NCI-H1417 (cell line): ENCODE measurements around the gene FEZF2.

Experiments
- DNase-seq, 3 experiments: peaks; one replicate each; lab custom pipeline; 2025; lab: John Stamatoyannopoulos, UW

FEZF2 gene

DNA sequence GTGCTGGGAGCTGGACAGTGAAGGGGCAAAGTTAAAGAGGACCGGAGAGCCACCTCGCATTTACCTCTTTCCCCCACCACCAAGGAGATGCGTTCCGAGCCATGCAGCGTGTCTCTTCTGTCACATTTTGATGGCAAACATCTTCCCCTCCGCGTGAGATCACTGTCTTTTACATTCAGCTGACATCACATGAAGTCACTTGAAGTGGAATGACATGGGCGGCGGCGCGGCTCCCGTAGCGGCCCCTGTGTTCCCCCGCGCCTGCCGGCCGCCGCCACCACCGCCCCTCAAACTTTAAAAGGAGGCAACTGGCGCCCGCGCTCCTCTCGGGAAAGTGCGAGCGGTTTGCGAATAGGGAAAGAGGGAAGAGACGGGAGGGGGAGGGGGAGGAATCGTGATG, at the start of gene FEZF2:
Gene FEZF2 (minus strand): TSS at position 336 of the 400 bp plus-strand sequence. CDS start 682 bp downstream, outside the sequence.
- DNase-seq = peak in 2 of 3 experiments; percentile 27 to 41

DNA sequence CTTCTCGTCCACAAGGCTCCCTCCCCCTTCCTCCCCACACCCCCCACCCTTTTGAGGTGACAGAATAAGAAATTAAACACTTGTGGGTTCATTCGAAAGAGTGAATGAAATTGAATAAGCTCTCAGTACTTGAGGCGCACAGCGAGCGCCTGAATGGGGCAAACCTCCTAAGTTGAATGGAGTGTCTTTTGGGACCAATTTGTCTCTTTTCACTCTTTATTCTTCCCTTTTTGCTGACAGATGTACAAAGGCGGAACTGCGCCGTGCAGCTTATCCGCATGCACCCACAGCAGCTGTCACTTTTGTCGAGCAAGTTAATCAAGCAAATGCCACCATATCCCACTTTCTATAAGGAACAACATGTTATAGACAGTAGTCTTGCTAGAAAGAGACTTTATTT, 47.9 kb upstream of the FEZF2 start:
- peak in 1 of 3 experiments; percentile 54 for DNase-seq

DNA sequence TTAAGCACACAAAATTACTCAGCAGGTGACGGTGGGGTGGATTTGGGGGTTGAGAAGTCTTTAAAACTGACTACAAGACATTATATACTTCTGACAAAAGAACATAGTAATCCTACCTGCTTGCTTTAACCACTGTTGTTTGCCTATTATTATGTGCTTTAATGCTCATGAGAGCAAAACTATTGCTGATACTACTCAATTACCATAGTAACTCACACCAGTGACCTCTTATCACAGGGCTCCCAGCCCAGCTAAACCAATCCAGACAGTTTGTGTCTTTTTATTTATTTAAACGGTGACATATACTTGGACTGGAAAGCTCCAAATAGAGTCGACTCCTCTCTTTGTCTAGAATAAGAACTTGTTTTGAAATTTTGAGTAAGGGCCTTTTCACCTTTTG, 42.8 kb upstream of the FEZF2 start:
- DNase-seq = peak in 1 of 3 experiments; percentile 56

DNA sequence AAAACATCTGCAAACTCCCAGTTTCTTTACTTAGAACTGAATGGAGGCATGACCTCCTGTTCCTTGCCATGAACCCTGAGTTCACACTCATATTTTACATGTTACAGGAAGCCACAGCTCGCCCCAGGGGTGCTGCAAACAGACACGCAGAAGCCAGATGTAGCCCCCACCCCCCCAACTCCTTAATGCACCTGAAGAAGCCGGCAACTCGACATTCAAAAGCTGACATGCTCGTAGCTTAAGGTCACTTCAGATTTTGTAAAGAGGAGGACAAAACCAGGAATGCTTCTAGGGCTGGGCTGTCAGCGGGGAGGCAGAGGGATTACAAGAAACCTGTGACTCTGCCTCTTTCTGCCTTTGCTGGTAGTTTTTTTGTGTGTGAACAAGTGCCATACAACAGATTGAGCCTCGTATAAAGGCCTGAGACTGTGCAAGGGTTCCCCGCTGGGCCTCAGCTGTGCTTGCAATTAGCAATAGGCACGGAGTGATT, 42.0 kb upstream of the FEZF2 start:
- peak in 2 of 3 experiments; percentile 71 to 87 for DNase-seq

DNA sequence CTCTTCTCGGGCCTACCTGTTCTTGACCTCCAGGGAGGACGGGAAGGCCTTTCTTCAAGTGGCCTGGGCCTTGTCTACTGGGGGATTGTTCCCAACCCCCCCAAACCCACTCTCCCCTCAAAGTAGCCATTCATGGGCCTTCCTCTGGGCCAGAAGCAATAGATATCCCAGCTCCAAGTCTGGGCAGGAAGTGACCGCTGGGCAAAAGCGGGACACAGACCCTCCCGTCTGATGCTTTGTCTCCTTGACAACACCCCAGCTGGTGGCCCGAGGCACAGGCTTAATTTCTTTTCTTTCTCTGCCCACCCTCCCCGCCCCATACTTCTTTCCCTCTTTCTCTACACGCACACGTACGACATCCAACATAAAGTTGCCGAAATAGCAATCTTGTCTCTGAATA, 41.4 kb upstream of the FEZF2 start:
- peak in 2 of 3 experiments; percentile 5 to 47 for DNase-seq

DNA sequence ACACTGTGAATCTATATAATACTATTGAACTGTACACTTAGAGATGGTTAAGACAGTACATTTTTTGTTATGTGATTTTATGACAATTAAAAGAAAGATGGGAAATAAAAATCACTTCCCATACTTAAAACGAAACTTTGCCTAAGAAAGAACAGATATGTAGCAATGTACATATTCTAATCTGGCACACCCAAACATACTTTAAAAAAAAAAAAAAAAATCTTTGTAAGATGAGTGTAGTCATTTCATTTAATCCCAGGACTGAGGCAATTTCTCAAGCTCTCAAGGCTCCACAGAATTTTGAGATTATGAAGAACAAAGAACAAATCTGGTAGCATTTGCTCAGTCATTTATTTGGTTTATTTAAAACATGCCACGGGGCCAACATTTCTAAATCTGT, 40.3 kb upstream of the FEZF2 start:
- DNase-seq = no peak

DNA sequence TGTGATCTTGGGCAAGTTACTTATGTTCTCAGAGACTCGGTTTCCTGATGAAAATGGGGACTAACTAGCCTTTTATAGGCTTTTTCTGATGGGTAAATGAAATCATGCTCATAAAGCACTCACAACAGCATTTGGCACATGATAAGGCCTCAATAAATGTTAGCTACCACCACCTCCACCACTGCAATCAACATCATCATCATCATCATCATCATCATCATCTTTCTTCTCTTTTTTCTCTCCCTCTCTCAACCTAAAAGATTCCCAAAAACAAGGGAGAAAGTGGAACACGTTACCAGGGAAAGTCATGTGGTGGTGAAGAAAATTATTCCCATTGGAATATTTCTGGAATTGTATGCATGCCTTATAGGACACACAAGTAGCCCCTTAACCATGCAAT, 33.6 kb upstream of the FEZF2 start:
- DNase-seq = no peak

DNA sequence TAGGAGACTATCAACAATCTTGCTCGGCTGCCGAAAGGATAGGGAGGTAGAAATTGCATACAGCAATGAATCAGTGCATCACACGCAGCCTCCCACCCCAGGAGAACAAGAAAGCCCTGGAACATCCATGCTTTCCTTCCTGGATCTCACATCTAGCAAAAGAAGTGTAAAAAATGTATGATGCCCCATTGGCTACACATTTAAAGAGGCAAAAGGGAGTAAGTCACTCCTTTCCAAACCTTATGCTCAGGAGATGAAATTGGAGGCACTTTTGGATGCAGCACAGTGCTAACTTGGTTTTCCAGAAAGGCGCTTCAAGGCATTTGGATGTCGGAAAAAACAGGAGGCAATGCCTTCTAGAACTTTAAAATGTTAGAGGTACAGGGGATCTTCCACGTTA, 32.2 kb upstream of the FEZF2 start:
- no peak for DNase-seq

DNA sequence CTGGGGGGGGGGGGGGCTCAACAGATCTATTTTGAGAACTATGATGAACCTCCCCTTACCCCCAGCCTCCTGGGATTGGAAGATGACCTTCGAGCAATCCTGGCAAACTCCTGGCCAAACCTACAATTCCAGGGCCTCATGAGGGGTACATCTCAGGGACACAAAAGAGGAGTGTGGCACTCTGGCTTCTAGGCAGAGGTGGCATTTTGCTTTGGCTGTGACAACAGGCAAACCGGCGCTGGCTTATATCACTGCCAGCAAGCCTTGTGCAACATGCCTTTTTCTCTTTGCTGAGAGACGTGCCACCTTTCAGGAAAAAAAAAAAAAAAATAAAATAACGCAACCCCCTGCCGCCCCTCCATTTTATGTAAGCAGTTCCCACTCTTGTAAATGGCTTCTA, 31.8 kb upstream of the FEZF2 start:
- no peak for DNase-seq

DNA sequence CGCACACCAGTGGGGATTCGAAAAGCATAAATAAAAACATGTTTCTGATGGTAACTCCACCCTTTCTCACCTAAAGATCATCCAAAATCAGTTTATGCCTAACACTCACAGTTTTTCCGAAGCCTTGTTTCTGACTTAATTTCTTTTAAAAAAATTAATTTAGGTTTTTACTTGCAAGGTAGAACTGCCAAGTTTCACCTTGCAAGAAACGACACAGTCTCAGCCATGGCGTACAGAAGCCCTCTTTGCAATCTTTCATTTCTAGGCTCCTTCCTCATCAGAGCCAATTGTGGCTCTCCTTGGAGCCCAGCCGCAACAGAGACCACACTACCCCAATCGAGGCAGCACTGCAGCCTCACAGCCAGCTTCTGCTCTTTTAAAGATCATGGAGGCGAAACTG, 31.0 kb upstream of the FEZF2 start:
- DNase-seq = no peak

DNA sequence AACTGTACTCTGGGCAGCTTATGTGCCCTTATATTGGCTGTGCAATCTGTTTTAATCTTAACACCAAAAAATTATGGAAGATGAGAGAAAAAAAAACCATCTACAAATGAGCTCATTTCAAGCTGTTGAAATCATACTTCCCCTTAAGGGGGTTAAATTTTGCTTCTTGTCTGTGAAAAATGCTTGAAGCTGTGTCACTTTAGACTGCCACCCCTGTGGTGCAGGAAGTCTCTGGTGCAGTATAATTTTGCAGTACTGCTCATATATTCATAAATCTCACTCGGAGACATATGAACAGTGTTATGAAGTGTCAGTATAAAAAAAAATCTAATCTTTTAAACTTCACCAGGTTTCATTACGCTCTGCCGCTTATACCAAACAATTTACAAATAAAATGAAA, 30.4 kb upstream of the FEZF2 start:
- DNase-seq = peak in 1 of 3 experiments; percentile 3

DNA sequence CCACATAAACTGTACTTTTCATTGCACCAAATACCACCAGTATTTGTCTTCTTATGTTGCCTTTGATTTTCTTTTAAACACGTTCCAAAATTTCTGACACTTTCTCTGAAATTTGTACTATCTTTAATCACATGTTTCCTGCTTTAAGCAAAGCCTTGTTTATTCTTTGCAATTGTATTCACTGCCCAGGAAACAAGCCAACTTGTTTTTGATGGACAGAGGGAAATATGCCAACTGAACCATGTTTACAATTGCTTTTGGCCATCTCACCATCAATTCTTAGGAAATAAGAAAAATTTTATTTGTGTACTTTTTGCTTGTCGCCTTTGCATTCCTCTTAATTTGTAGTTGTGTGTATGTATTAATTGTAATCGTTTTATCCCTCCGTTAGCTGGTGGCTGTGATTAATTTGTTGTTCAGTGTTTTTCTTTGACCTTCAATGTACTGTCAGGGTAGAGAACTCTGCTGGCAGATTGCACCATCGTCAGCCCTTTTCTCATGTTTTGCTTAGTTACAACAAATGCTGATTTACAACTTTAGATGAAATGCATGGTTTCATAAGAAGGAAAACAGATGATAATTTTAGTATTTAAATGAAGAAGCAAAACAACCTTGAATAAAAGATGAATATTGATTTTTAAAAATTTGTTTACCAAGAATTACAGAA, 19.4 kb upstream of the FEZF2 start:
- DNase-seq = no peak

DNA sequence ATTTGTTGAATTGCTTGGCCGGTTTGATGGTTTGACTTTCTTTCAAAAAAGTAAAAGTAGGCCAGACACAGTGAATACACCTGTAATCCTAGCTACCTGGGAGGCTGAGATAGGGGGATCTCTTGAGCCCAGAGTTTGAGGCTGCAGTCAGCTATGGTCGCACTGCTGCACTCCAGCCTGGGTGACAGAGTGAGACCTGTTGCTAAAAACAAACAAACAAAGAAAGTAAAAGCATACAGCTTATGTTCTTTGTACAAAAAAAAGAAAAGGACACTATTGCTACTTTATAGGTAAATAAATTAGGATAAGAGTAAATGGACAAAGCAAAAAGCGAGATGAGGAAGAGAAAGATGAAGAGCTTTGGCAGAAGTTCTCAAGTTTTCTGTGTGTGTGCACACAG, 13.9 kb upstream of the FEZF2 start:
- DNase-seq = peak in 1 of 3 experiments; percentile 26

DNA sequence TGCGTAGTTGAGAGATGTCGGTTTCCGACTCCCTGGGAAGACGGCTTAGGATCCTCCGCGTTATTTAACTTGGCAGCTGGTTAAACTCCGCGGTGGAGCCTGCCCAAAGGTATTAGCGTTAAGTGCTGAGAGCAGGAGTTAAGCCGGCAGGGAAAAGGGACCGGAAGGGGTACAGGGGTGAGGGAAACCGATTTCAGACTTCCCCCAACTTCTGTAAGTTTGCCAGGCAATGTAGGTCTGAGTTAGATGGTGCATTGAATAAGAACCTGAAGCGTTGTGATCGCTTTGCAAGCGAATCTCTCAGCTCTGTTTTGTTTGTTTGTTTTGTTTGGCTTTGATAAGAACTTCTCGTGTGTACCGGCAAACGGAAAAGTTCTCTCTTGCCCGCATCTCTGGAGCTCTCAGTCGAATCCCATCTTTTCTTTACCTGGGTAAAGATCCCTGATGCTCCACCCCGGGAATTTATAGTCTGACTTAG, 6.0 kb upstream of the FEZF2 start:
- peak in 1 of 3 experiments; percentile 45 for DNase-seq

DNA sequence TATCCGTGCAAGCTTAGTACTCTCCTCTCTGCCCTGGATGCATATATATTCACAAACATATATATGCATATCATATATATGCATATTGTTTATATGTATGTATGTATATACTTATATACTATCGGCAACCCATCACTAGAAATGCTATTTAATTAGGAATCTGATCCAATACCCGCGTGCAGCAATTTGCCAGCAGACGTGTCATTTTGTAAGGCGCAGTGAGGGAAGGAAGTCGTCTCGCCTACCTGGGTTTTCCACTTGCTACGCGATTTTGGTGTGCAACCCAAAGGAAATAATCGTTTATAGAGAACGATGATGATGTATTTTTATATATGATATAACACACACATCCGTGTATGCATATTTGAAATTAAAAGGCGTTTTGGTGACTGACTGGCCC, 5.6 kb upstream of the FEZF2 start:
- DNase-seq = peak in 2 of 3 experiments; percentile 11 to 44

DNA sequence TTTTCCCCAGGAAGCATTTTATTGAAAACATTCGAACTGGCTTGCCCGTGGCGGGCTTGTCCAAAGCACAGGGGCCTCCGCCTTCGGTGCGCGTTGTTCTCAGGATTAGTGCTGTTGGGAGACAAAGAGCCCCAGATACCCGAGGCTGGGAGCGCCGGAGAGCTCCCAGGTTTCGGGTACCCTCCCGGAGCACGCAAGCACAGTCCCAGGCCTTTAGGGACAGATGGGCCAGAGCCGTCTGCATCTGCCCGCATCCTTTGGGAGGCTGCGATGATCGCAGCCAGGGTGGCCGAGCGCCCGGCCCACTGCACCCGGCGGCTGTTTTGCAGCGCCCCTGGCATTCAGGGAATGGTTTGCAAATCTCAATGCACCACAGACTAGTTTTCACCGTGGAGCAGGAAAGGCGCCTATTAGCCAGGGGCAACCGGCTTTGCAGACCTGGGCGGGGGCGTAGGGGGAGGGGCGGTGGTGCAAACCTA, 5.0 kb upstream of the FEZF2 start:
- DNase-seq = no peak

DNA sequence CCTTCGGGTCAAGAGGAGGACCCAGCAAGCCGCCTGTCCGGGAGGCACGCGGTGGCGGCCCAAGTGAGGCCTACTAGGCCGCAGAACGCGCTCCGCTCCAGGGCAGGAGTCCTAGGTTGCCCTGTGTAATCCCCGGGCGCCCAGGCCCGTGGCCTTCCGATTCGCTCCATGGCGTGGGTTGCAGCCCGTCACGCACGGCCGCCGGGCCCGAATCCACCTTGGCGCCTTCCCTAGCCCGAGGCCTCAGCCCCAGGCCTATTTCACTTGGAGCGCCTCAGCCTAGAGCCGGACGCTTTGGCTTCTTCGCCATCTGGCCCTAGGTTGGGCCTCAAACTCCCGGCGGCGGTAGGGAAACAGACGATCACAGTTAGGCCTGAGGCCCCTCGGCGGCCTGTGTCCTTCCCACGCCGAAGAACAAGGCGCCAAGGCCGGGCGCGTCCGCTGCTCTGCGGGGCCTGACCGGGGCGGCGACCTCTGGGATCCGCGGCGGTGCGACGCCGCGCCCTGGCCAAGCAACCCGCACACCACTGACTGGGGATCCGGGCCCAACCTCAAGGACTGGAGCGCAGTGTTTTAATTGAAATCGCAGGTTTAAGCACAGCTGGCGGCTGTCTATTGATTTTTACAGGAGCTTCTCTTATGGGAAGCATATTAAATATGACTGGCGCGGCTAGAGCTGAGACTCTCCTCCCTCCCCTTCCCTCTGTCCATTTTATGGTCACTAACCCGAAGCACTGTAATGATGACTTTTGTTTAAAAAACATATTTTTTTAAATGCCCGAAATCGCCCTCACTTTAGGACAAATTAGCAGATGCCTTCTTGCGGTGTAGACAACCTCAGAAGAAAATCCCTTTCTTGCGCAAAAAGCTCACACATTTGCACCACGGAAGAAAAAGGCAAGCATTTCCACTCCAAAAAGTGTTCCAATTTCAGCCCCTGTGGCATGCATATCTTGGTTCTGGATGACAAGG, 3.8 kb upstream of the FEZF2 start:
- no peak for DNase-seq

DNA sequence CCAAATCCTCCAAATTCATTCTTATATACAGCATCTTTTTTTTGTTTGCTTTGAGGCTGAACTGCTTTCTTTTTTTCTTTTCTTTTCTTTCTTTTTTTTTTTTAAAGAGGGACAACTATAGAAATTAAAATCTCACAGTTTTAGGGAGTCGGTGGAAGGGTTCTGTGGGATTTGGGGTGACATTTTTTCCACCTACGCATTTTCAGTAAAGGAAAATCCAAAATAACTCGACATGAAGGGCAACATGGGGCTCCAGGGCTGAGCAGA, 3.0 kb upstream of the FEZF2 start:
- no peak for DNase-seq

DNA sequence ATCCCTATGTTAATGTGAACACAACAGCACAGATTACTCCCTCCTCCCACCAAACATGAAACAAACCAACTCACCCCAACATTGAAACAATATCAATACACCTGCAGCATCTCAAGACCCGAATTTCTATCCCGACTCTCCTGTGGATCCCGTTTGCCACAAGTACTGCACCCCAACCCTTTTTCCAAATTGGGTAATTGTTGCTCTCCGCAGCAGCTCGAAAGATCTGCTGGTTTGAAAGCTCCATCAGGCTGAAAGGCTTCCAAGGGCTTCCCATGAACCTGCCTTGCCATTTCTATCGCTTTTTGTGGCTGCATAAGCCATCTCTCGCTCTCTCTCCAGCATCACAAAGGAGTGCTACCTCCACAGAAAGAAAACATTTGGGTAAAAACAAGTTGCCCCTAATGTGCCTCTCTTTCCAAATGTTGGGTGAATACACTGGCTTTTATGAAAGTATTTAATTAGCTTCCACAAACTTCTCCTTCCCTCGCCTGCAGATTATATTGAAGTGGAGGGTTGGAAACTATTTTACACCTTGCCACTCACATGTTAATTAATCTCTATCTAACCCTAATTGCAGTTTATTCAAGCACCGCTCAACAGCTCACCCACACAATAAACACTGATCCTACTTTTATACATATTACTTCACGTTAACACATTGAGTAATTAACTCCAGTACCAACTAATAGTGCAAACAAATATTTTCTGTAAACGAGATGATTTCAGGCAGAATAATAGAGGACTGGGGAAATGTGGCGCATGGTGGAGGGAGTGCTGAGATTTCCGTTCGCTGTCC, 2.5 kb upstream of the FEZF2 start:
- DNase-seq = peak in 1 of 3 experiments; percentile 35

DNA sequence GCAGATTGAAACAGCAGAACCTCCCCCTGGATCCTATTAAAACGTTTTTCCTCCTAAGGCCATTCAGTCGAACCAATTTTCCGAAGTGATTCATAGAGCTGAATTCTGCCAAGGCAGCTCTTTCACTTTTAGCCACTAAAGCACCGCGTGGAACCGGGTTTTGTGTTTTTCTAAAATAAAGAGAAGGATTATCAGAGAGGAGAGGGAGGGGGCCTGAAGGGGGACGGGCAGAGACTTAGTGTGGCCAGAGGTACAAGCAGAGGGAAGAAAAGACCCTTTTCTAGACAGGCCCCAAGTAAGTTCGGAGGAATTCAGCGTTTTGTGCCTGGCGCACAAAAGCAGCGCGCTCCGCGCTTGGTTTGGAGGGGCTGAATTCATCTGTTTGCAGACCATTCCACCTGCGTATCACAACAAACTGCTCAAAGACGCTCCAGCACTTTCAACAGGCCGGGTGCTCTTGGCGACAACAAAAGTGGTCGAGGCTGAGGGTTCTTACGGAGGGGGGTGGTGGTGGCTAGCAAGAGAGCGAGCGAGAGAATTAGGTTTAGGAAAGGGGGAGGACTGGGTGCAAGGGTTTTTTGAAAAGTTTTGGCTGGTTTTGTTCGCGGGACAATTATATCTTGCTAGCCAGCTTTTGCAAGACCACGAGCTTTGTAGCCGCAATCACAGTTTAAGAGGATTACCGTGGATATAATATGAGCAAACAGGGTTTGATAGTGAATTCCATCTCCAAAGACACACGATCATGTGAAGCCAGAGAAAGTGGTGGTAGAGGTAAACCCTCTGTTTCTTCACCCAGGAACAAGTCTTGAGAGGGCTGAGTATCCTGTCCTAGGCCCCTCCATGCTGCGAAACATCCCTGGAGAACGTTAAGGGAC, 1.2 kb upstream of the FEZF2 start:
- peak in 1 of 3 experiments; percentile 47 for DNase-seq
